PC-3 (cell line): ENCODE data around the gene RERE. TPM values are rescaled to one million over a fixed set of nuclear protein-coding genes. Genes with fewer than 3 reads are reported as not detected.

ENCODE experiments used
- ATAC-seq: fragments of 200-7000 bp; cut with Tn5 transposase; 2 replicates; pipeline ENCODE4 v1.9.1; 2020; ENCODE audit warnings: mild to moderate bottlenecking, moderate library complexity
- BruUV-seq: library from RNA; stranded (reverse); fragments of 400-500 nt; replicated peaks from 2 replicates; lab custom pipeline; 2021; lab: Mats Ljungman, UMichigan
- CTCF ChIA-PET: fragments of 300-600 bp; sonication (Branson Sonifier 250); formaldehyde crosslinking; loops from one replicate; lab custom pipeline; 2022; ENCODE audit warnings: antibody characterized with exemption; lab: Charles Lee
- POLR2A ChIA-PET: fragments of 300-600 bp; sonication (Branson Sonifier 250); formaldehyde crosslinking; loops from one replicate; lab custom pipeline; 2022; ENCODE audit warnings: antibody characterized with exemption; ENCODE audit not compliant: unreplicated experiment; lab: Charles Lee
- DNase-seq: peaks from one replicate; pipeline ENCODE4 v3.0.0-alpha.2; 2015
- H2AFZ ChIP-seq: fragments of 300-600 bp; sonication (generic); 2 replicates; pipeline ENCODE4 v1.6.0; 2016; ENCODE audit warnings: antibody characterized with exemption, low read length
- H3F3A ChIP-seq: fragments of 300-600 bp; sonication (generic); one replicate; pipeline ENCODE4 v1.6.0; 2017; ENCODE audit warnings: antibody characterized with exemption, low read length, control low read depth, mild to moderate bottlenecking; ENCODE audit not compliant: unreplicated experiment
- H3K27ac ChIP-seq: fragments of 300-600 bp; sonication (generic); 2 replicates; pipeline ENCODE4 v1.5.1; 2016; ENCODE audit warnings: mild to moderate bottlenecking, low read length
- H3K27me3 ChIP-seq: fragments of 300-600 bp; sonication (generic); 2 replicates; pipeline ENCODE4 v1.6.1; 2016; ENCODE audit warnings: low read length, mixed read lengths
- H3K36me3 ChIP-seq: fragments of 300-600 bp; sonication (generic); 2 replicates; pipeline ENCODE4 v1.6.1; 2016; ENCODE audit warnings: low read depth, mixed run types, low read length, mixed read lengths
- H3K4me1 ChIP-seq: fragments of 300-600 bp; sonication (generic); 2 replicates; pipeline ENCODE4 v1.5.1; 2016; ENCODE audit warnings: low read length; ENCODE audit not compliant: insufficient read depth
- H3K4me2 ChIP-seq: fragments of 300-600 bp; sonication (generic); 2 replicates; pipeline ENCODE4 v1.6.0; 2016; ENCODE audit warnings: low read length
- H3K4me3 ChIP-seq: fragments of 300-600 bp; sonication (generic); 2 replicates; pipeline ENCODE4 v1.5.1; 2016; ENCODE audit warnings: mild to moderate bottlenecking, low read length, mixed read lengths
- H3K79me2 ChIP-seq: fragments of 300-600 bp; sonication (generic); 2 replicates; pipeline ENCODE4 v1.6.1; 2017; ENCODE audit warnings: low read length, mixed read lengths
- H3K9ac ChIP-seq: fragments of 300-600 bp; sonication (generic); 2 replicates; pipeline ENCODE4 v1.6.0; 2016; ENCODE audit warnings: mild to moderate bottlenecking, low read length
- H3K9me2 ChIP-seq: fragments of 300-600 bp; sonication (generic); replicated peaks from 2 replicates; pipeline ENCODE4 v1.6.1; 2016; ENCODE audit warnings: mixed run types, low read length, mixed read lengths
- H3K9me3 ChIP-seq: fragments of 300-600 bp; sonication (generic); 2 replicates; pipeline ENCODE4 v1.6.1; 2016; ENCODE audit warnings: low read length, mixed read lengths
- H4K20me1 ChIP-seq: fragments of 300-600 bp; sonication (generic); 2 replicates; pipeline ENCODE4 v1.6.1; 2016; ENCODE audit warnings: low read length, mixed read lengths
- CTCF ChIP-seq: fragments of 300-600 bp; sonication (generic); conservative IDR thresholded peaks from 2 replicates; pipeline ENCODE4 v1.5.1; 2017; ENCODE audit warnings: antibody characterized with exemption, low read depth, mild to moderate bottlenecking, low read length
- EZH2 ChIP-seq: fragments of 300-600 bp; sonication (generic); IDR thresholded peaks from one replicate; pipeline ENCODE4 v1.6.1; 2017; ENCODE audit warnings: antibody characterized with exemption, mild to moderate bottlenecking, low read length; ENCODE audit not compliant: unreplicated experiment
- EZH2phosphoT487 ChIP-seq: fragments of 300-600 bp; sonication (generic); IDR thresholded peaks from 2 replicates; pipeline ENCODE4 v1.6.1; 2018; ENCODE audit warnings: mild to moderate bottlenecking, antibody characterized with exemption, low read length, borderline replicate concordance
- intact Hi-C: fragments of 100-400 bp; cut with micrococcal nuclease; formaldehyde crosslinking; loops from 2 replicates; pipeline ENCODE4 v1.9.0; 2023
- total RNA-seq: library from RNA; depleted of rRNA; stranded (reverse); fragments of >200 nt; gene quantifications from 2 replicates; pipeline ENCODE4 v1.2.3, GENCODE V29; 2014

The RERE gene
- total RNA-seq, 1 experiment from 2014 or later, result 24.2 TPM

DNA sequence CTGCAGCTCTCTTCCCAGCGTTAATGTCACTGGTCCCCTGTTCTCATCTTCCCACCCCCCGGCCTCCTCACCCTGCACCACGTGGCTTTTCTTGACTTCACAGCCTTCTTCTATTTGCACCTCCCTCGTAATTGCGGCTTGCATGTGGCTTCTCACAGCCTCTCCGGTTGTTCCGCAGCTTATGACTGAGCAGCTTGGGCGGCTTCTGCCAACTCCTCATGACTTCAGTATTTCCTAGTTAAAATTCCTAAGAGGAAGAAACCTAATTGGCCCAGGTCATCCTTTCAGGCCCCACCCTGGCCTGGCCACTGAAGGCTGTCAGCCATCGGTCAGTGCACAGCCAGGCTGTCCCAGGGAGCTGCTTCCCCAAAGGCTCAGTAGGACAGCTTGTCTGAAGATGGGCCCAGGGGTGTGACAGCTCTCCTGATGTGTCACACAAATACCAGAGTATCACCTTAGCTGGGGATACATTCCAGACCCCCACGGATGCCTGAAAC is 8.6 kb upstream of the RERE start:
- ChIA-PET POLR2A (interaction anchor here (0.5 kb wide), 1 partner anchor 9 kb away, joined by 3 read pairs; no protein-coding TSS in a partner anchor), CTCF (no interaction called here)
- DNase-seq, result peak; percentile 90
- H3K4me1 ChIP-seq, result peaks cover 46% of the 10 kb centered on the region
- no peaks in the 10 kb centered on the region for H3K27me3 ChIP-seq
- no peaks in the 10 kb centered on the region for H3K79me2 ChIP-seq
- no peak for TF ChIP-seq EZH2
- TF ChIP-seq CTCF, result no peak
- no peak for TF ChIP-seq EZH2phosphoT487
- no peak overlapping the region for H3K4me3 ChIP-seq
- no peaks in the 10 kb centered on the region for H3K36me3 ChIP-seq
- no peaks in the 10 kb centered on the region for H3K9me2 ChIP-seq
- H2AFZ ChIP-seq, result peak overlapping the region; percentile 53; the same call in 1 of the 2 replicates
- H4K20me1 ChIP-seq, result no peaks in the 10 kb centered on the region
- intact Hi-C loops, result no loop called here
- H3K9me3 ChIP-seq, result no peaks in the 10 kb centered on the region
- H3F3A ChIP-seq, result peaks cover 10% of the 10 kb centered on the region
- no TSS peak for BruUV-seq
- peak overlapping the region; percentile 75 for H3K27ac ChIP-seq
- peak overlapping the region; percentile 60 for H3K4me2 ChIP-seq
- peak overlapping the region; percentile 0; the same call in 1 of the 2 replicates for H3K9ac ChIP-seq
- peak; percentile 78 for ATAC-seq

GRCh38 chr1:8823295-8823664 is 5.8 kb upstream of the RERE start:
- ATAC-seq (no peak), DNase-seq (no peak)
- H4K20me1 ChIP-seq, result no peaks in the 10 kb centered on the region
- H3K27me3 ChIP-seq, result no peaks in the 10 kb centered on the region
- H3K79me2 ChIP-seq, result no peaks in the 10 kb centered on the region
- no peaks in the 10 kb centered on the region for H3K9me3 ChIP-seq
- TF ChIP-seq CTCF, result no peak
- POLR2A ChIA-PET, result no interaction called here
- H3K4me2 ChIP-seq, result peak overlapping the region; percentile 12
- no peak overlapping the region for H3K9ac ChIP-seq
- no peak overlapping the region for H3K4me3 ChIP-seq
- CTCF ChIA-PET, result interaction anchor here (1.4 kb wide), 1 partner anchor 26 kb away, joined by 5 read pairs; no protein-coding TSS in a partner anchor
- no peak overlapping the region for H2AFZ ChIP-seq
- peaks cover 13% of the 10 kb centered on the region for H3F3A ChIP-seq
- intact Hi-C loops, result loop anchor here (2.0 to 5.0 kb wide), 2 partner anchors 26 to 36 kb away; no protein-coding TSS in a partner anchor
- no peaks in the 10 kb centered on the region for H3K9me2 ChIP-seq
- H3K36me3 ChIP-seq, result no peaks in the 10 kb centered on the region
- peaks cover 41% of the 10 kb centered on the region for H3K4me1 ChIP-seq
- no TSS peak for BruUV-seq
- H3K27ac ChIP-seq, result peak overlapping the region; percentile 10; the same call in 1 of the 2 replicates
